OCI-LY7 (cell line): ENCODE data around the gene XRCC6. TPM values are rescaled to one million over a fixed set of nuclear protein-coding genes. Genes with fewer than 3 reads are reported as not detected.
A peak's percentile ranks its signal among the peaks of the same experiment; 100 is the strongest.

Experiments used
- BruUV-seq: library from RNA; stranded (reverse); fragments of 400-500 nt; replicated peaks from 2 replicates; lab custom pipeline; 2021; lab: Mats Ljungman, UMichigan
- CTCF ChIA-PET: fragments of 300-600 bp; sonication (Branson Sonifier 250); formaldehyde crosslinking; loops from one replicate; lab custom pipeline; 2022; ENCODE audit warnings: antibody characterized with exemption; ENCODE audit not compliant: unreplicated experiment; lab: Charles Lee
- POLR2A ChIA-PET: fragments of 300-600 bp; sonication (Branson Sonifier 250); formaldehyde crosslinking; loops from one replicate; lab custom pipeline; 2022; ENCODE audit warnings: antibody characterized with exemption; lab: Charles Lee
- DNase-seq: peaks from one replicate; pipeline ENCODE4 v3.0.0-alpha.2; 2015; ENCODE audit warnings: low spot score
- H2AFZ ChIP-seq: fragments of 200-600 bp; sonication (generic), shearing (Covaris generic); 2 replicates; pipeline ENCODE4 v1.6.1; 2014; ENCODE audit warnings: mild to moderate bottlenecking, antibody characterized with exemption, low read length, moderate library complexity
- H3K27ac ChIP-seq: fragments of 200-600 bp; sonication (generic); 2 replicates; pipeline ENCODE4 v1.5.1; 2014; ENCODE audit warnings: mixed run types, low read depth, mild to moderate bottlenecking, moderate library complexity, low read length, inconsistent platforms; ENCODE audit not compliant: poor library complexity, severe bottlenecking
- H3K36me3 ChIP-seq: fragments of 200-600 bp; sonication (generic); 2 replicates; pipeline ENCODE4 v1.6.1; 2014; ENCODE audit warnings: mild to moderate bottlenecking, antibody characterized with exemption, low read length, moderate library complexity, mixed read lengths; ENCODE audit not compliant: insufficient read depth
- H3K4me1 ChIP-seq: fragments of 200-600 bp; sonication (generic); 2 replicates; pipeline ENCODE4 v1.5.1; 2014; ENCODE audit warnings: mild to moderate bottlenecking, low read length; ENCODE audit not compliant: insufficient read depth, poor library complexity, severe bottlenecking
- H3K4me2 ChIP-seq: fragments of 200-600 bp; sonication (generic); 2 replicates; pipeline ENCODE4 v1.6.1; 2014; ENCODE audit warnings: mild to moderate bottlenecking, low read length
- H3K4me3 ChIP-seq: fragments of 200-600 bp; sonication (generic); 2 replicates; pipeline ENCODE4 v1.5.1; 2014; ENCODE audit warnings: mild to moderate bottlenecking, low read depth, low read length; ENCODE audit not compliant: poor library complexity, severe bottlenecking
- H3K79me2 ChIP-seq: fragments of 200-600 bp; sonication (generic); 2 replicates; pipeline ENCODE4 v1.6.1; 2016; ENCODE audit warnings: low read depth, mild to moderate bottlenecking, low read length, moderate library complexity, mixed read lengths; ENCODE audit not compliant: insufficient read depth
- H3K9me2 ChIP-seq: fragments of 200-600 bp; sonication (generic); 2 replicates; pipeline ENCODE4 v1.6.1; 2016; ENCODE audit warnings: mild to moderate bottlenecking, low read length, mixed read lengths; ENCODE audit not compliant: insufficient read depth
- H3K9me3 ChIP-seq: fragments of 200-600 bp; sonication (generic); 2 replicates; pipeline ENCODE4 v1.6.1; 2014; ENCODE audit warnings: mild to moderate bottlenecking, mixed run types, low read length, mixed read lengths
- H4K20me1 ChIP-seq: fragments of 200-600 bp; sonication (generic); 2 replicates; pipeline ENCODE4 v1.6.1; 2014; ENCODE audit warnings: mild to moderate bottlenecking, antibody characterized with exemption, low read length, moderate library complexity, mixed read lengths; ENCODE audit not compliant: insufficient read depth
- EZH2phosphoT487 ChIP-seq: fragments of 200-600 bp; sonication (generic); IDR thresholded peaks from 2 replicates; pipeline ENCODE4 v1.6.1; 2018; ENCODE audit warnings: low read depth, borderline replicate concordance, mild to moderate bottlenecking, mixed run types, antibody characterized with exemption, low read length, moderate library complexity, mixed read lengths
- intact Hi-C: fragments of 100-400 bp; cut with micrococcal nuclease; formaldehyde crosslinking; loops from one replicate; pipeline ENCODE4 v1.10.0; 2022; ENCODE audit not compliant: unreplicated experiment
- total RNA-seq, 2 experiments: library from RNA; depleted of rRNA in 1 of 2; stranded (reverse); fragments of >200 nt in 1 of 2; shearing (Covaris generic) in 1 of 2; gene quantifications; 2 replicates each; pipeline ENCODE4 v1.2.3, GENCODE V29; 2014 to 2022
- TF ChIP-seq, protein P1 (sequence below): fragments of 200-600 bp; sonication (generic); conservative IDR thresholded peaks from 2 replicates; pipeline ENCODE4 v1.5.1; 2014; ENCODE audit warnings: mild to moderate bottlenecking, antibody characterized with exemption, low read length, moderate library complexity, mixed read lengths

XRCC6 gene
- total RNA-seq, 2 experiments from 2014 or later = 378 to 426 TPM

DNA sequence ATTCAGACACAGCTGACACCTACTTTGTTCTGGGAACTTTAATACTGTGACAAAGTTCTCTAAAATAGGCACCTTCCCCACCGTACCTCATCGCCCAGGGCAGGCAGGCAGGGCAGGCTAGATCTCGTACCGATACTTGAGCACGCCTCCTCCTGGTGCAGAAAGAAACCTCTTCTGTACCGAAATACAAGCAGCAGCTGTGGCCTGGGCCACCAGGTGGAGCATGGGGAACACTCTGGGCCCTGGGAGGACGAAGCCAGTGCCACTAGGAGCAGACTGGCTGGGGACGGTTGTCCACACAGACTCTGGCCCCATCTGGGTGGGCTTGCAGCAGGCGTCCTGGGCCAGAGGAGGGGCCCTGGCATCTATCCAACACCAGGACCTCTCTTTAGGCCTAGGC, 44.2 kb upstream of the XRCC6 start:
- H3K4me3 ChIP-seq = no peak overlapping the region
- no peak overlapping the region for H3K4me2 ChIP-seq
- H3K36me3 ChIP-seq = peaks cover 4% of the 10 kb centered on the region; the same call in 1 of the 2 replicates
- ChIA-PET CTCF (interaction anchor here (0.9 kb wide), 1 partner anchor 13 kb away, joined by 3 read pairs; the partner anchor contains the start of gene PMM1), POLR2A (interaction anchor here (1.4 kb wide), 1 partner anchor 13 kb away, joined by 5 read pairs; the partner anchor contains the start of gene PMM1)
- no peaks in the 10 kb centered on the region for H3K9me3 ChIP-seq
- H4K20me1 ChIP-seq = no peaks in the 10 kb centered on the region
- no peaks in the 10 kb centered on the region for H3K9me2 ChIP-seq
- H3K27ac ChIP-seq = no peak overlapping the region
- no peaks in the 10 kb centered on the region for H3K4me1 ChIP-seq
- H2AFZ ChIP-seq = no peak overlapping the region
- peak; percentile 64 for DNase-seq
- intact Hi-C loops = no loop called here
- no peak for TF ChIP-seq EZH2phosphoT487
- TF ChIP-seq, protein P1, sequence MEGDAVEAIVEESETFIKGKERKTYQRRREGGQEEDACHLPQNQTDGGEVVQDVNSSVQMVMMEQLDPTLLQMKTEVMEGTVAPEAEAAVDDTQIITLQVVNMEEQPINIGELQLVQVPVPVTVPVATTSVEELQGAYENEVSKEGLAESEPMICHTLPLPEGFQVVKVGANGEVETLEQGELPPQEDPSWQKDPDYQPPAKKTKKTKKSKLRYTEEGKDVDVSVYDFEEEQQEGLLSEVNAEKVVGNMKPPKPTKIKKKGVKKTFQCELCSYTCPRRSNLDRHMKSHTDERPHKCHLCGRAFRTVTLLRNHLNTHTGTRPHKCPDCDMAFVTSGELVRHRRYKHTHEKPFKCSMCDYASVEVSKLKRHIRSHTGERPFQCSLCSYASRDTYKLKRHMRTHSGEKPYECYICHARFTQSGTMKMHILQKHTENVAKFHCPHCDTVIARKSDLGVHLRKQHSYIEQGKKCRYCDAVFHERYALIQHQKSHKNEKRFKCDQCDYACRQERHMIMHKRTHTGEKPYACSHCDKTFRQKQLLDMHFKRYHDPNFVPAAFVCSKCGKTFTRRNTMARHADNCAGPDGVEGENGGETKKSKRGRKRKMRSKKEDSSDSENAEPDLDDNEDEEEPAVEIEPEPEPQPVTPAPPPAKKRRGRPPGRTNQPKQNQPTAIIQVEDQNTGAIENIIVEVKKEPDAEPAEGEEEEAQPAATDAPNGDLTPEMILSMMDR = peak; percentile 77
- BruUV-seq = TSS peak; percentile 85
- H3K79me2 ChIP-seq = no peaks in the 10 kb centered on the region

DNA sequence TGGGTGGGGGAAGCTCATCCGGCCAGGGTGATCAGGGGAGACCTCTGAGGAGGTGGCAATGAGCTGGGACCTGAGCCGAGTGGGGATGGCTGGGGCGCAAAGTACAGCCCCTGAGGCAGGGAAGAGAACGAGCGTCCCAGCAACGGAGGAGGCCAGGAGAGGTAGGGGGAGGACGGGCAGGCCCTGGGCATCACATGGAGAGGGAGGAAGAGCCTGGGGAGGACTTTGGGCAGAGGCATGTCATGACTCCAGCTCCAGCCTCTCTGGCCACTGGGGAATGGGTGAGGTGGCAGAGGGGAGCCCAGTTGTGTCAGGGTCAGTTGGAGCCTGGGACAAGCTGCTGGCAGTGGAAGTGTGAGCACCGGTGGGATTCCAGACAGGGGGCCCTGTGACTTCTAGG, 43.0 kb upstream of the XRCC6 start:
- peaks cover 4% of the 10 kb centered on the region; the same call in 1 of the 2 replicates for H3K36me3 ChIP-seq
- no peak for TF ChIP-seq EZH2phosphoT487
- TF ChIP-seq, protein P1 = no peak
- no peak overlapping the region for H3K4me3 ChIP-seq
- H3K27ac ChIP-seq = no peak overlapping the region
- H3K4me2 ChIP-seq = no peak overlapping the region
- H3K4me1 ChIP-seq = no peaks in the 10 kb centered on the region
- CTCF ChIA-PET = no interaction called here
- no peak for DNase-seq
- no peaks in the 10 kb centered on the region for H3K79me2 ChIP-seq
- no peaks in the 10 kb centered on the region for H3K9me2 ChIP-seq
- H3K9me3 ChIP-seq = no peaks in the 10 kb centered on the region
- no peaks in the 10 kb centered on the region for H4K20me1 ChIP-seq
- BruUV-seq = no TSS peak
- no peak overlapping the region for H2AFZ ChIP-seq
- intact Hi-C loops = no loop called here
- POLR2A ChIA-PET = interaction anchor here (1.4 kb wide), 1 partner anchor 12 kb away, joined by 5 read pairs; the partner anchor contains the start of gene PMM1

DNA sequence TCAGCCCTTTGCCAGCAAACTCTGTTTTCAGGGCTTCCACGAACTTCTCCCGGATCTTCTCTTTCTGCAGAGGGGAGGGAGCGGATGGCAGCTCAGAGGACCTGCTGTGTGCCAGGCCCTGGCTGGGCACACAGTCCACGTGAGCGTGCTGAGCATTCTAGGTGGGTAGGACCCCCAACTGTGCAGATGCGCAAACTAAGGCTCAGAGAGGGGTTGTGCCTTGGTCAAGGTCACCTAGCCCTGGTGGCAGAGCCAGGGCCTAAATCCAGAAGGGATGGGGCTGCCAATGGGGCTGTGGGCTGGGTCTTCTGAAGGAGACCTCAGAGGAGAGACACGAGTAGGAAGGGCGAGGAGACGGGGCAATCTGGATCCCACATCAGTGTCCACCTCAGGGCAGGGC, 42.3 kb upstream of the XRCC6 start:
- DNase-seq = no peak
- TF ChIP-seq, protein P1 = no peak
- TF ChIP-seq EZH2phosphoT487 = no peak
- Histone ChIP-seq H3K9me3 (no peaks in the 10 kb centered on the region), H4K20me1 (no peaks in the 10 kb centered on the region), H3K9me2 (no peaks in the 10 kb centered on the region), H3K4me2 (no peak overlapping the region), H3K36me3 (peaks cover 4% of the 10 kb centered on the region; the same call in 1 of the 2 replicates), H3K79me2 (no peaks in the 10 kb centered on the region), H3K4me1 (no peaks in the 10 kb centered on the region), H3K27ac (no peak overlapping the region), H2AFZ (no peak overlapping the region), H3K4me3 (no peak overlapping the region)
- ChIA-PET POLR2A (no interaction called here), CTCF (no interaction called here)
- intact Hi-C loops = no loop called here
- no TSS peak for BruUV-seq
